ENCODE data around the gene HMMR.

HMMR gene

GRCh38 chr5:163509291-163509951 lies 49.0 kb downstream of the HMMR start:
- no peaks in the 10 kb centered on the region for H3K9me3 ChIP-seq (replicated peaks in 1 of 2; ENCODE audit: control insufficient read depth in 2 of 2, insufficient read depth in 1 of 2, low read depth in 1 of 2, low read length in 2 of 2)
- H2BK120ac ChIP-seq (ENCODE audit: low read depth, low read length), result no peak overlapping the region
- H3K4me2 ChIP-seq (ENCODE audit: insufficient read depth, low read length, poor library complexity, severe bottlenecking), result no peak overlapping the region
- H3K23ac ChIP-seq (ENCODE audit: low read depth, low read length, poor library complexity), result no peak overlapping the region
- no peak overlapping the region for H2AK5ac ChIP-seq (ENCODE audit: low read depth, low read length)
- H3K14ac ChIP-seq (ENCODE audit: low read length), result no peak overlapping the region
- peaks cover 0 to 12% of the 10 kb centered on the region in 2 donors for H3K4me1 ChIP-seq (ENCODE audit: control insufficient read depth in 2 of 2, insufficient read depth in 1 of 2, low read depth in 1 of 2, low read length in 2 of 2)
- no peak overlapping the region for H3K18ac ChIP-seq (ENCODE audit: low read length)
- no CpG with 5 or more reads among the region's 7 CpGs for WGBS, 2 donors (ENCODE audit: extremely low coverage in 2 of 2, insufficient read length in 2 of 2, insufficient replicate concordance in 1 of 2)
- peaks cover 8 to 59% of the 10 kb centered on the region in 2 donors for H3K36me3 ChIP-seq (replicated peaks in 1 of 2; ENCODE audit: control insufficient read depth in 2 of 2, insufficient read depth in 2 of 2, low read length in 2 of 2)
- H2BK5ac ChIP-seq (ENCODE audit: low read length), result no peak overlapping the region
- peaks cover 2% of the 10 kb centered on the region for H3K79me1 ChIP-seq (ENCODE audit: low read depth, low read length)
- H2AFZ ChIP-seq (ENCODE audit: low read length), result no peak overlapping the region
- no peak for DNase-seq (ENCODE audit: low spot score)
- H3K4me3 ChIP-seq (ENCODE audit: low read length in 2 of 2), result no peak overlapping the region
- H3K27me3 ChIP-seq (ENCODE audit: control insufficient read depth in 3 of 3, insufficient read depth in 3 of 3, low read depth in 1 of 3, low read length in 3 of 3), result no peaks in the 10 kb centered on the region
- no peak overlapping the region for H2BK12ac ChIP-seq (ENCODE audit: low read length)
- no peak overlapping the region for H3K27ac ChIP-seq (replicated peaks; ENCODE audit: low read length)
- H3K9ac ChIP-seq (ENCODE audit: low read depth, low read length, poor library complexity), result no peak overlapping the region
- H2BK15ac ChIP-seq (ENCODE audit: low read length), result no peak overlapping the region
- no peak overlapping the region for H3K4ac ChIP-seq (ENCODE audit: low read length)
- H4K91ac ChIP-seq (ENCODE audit: low read depth, low read length, poor library complexity), result no peak overlapping the region
- no peak overlapping the region for H4K8ac ChIP-seq (ENCODE audit: low read depth, low read length)

DNA sequence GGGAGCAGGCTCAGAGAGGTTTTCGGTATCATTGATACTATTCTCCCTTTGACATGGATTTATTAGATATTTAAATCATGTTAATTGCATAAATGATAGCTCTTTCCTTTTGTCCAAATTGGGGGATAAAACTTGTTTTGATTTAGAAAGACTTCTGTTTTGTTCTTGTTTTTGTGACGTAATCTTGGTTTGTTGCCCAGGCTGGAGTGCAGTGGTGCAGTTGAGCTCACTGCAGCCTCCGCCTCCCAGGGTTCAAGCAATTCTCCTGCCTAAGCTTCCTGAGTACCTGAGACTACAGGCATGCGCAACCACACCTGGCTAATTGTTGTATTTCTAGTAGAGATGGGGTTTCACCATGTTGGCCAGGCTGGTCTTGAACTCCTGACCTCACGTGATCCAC lies 52.1 kb downstream of the HMMR start:
- WGBS, 2 donors (ENCODE audit: extremely low coverage in 2 of 2, insufficient read length in 2 of 2, insufficient replicate concordance in 1 of 2), result no CpG with 5 or more reads among the region's 5 CpGs

GRCh38 chr5:163525096-163525495 lies 64.7 kb downstream of the HMMR start:
- Histone ChIP-seq H4K91ac (ENCODE audit: low read depth, low read length, poor library complexity) (no peak overlapping the region), H3K4me3 (ENCODE audit: low read length in 2 of 2) (no peak overlapping the region), H3K9ac (ENCODE audit: low read depth, low read length, poor library complexity) (no peak overlapping the region), H3K4ac (ENCODE audit: low read length) (no peak overlapping the region), H3K9me3 (replicated peaks in 1 of 2; ENCODE audit: control insufficient read depth in 2 of 2, insufficient read depth in 1 of 2, low read depth in 1 of 2, low read length in 2 of 2) (peaks cover 0 to 2% of the 10 kb centered on the region in 2 donors), H3K14ac (ENCODE audit: low read length) (no peak overlapping the region), H3K4me1 (ENCODE audit: control insufficient read depth in 2 of 2, insufficient read depth in 1 of 2, low read depth in 1 of 2, low read length in 2 of 2) (no peaks in the 10 kb centered on the region), H3K23ac (ENCODE audit: low read depth, low read length, poor library complexity) (no peak overlapping the region), H2AFZ (ENCODE audit: low read length) (no peak overlapping the region), H3K18ac (ENCODE audit: low read length) (no peak overlapping the region), H2BK120ac (ENCODE audit: low read depth, low read length) (no peak overlapping the region), H2BK5ac (ENCODE audit: low read length) (no peak overlapping the region), H4K8ac (ENCODE audit: low read depth, low read length) (no peak overlapping the region), H2BK12ac (ENCODE audit: low read length) (no peak overlapping the region), H3K4me2 (ENCODE audit: insufficient read depth, low read length, poor library complexity, severe bottlenecking) (no peak overlapping the region), H2AK5ac (ENCODE audit: low read depth, low read length) (no peak overlapping the region), H2BK15ac (ENCODE audit: low read length) (no peak overlapping the region), H3K27me3 (ENCODE audit: control insufficient read depth in 3 of 3, insufficient read depth in 3 of 3, low read depth in 1 of 3, low read length in 3 of 3) (no peaks in the 10 kb centered on the region), H3K79me1 (ENCODE audit: low read depth, low read length) (no peaks in the 10 kb centered on the region), H3K36me3 (replicated peaks in 1 of 2; ENCODE audit: control insufficient read depth in 2 of 2, insufficient read depth in 2 of 2, low read length in 2 of 2) (peaks cover 0 to 20% of the 10 kb centered on the region in 2 donors), H3K27ac (replicated peaks; ENCODE audit: low read length) (no peak overlapping the region)
- WGBS, 2 donors (ENCODE audit: extremely low coverage in 2 of 2, insufficient read length in 2 of 2, insufficient replicate concordance in 1 of 2), result no CpG with 5 or more reads among the region's 1 CpG
- no peak for DNase-seq (ENCODE audit: low spot score)

More for the DNA sequence above, 52.1 kb downstream of the HMMR start:
- Histone ChIP-seq H3K23ac (ENCODE audit: low read depth, low read length, poor library complexity) (peak overlapping the region; percentile 18), H4K8ac (ENCODE audit: low read depth, low read length) (no peak overlapping the region), H3K4ac (ENCODE audit: low read length) (no peak overlapping the region), H3K4me3 (ENCODE audit: low read length in 2 of 2) (no peak overlapping the region), H3K4me2 (ENCODE audit: insufficient read depth, low read length, poor library complexity, severe bottlenecking) (no peak overlapping the region), H2AK5ac (ENCODE audit: low read depth, low read length) (no peak overlapping the region), H2BK12ac (ENCODE audit: low read length) (no peak overlapping the region), H2BK5ac (ENCODE audit: low read length) (no peak overlapping the region), H3K9ac (ENCODE audit: low read depth, low read length, poor library complexity) (no peak overlapping the region), H2BK120ac (ENCODE audit: low read depth, low read length) (no peak overlapping the region), H2BK15ac (ENCODE audit: low read length) (no peak overlapping the region), H3K36me3 (replicated peaks in 1 of 2; ENCODE audit: control insufficient read depth in 2 of 2, insufficient read depth in 2 of 2, low read length in 2 of 2) (peaks cover 20 to 90% of the 10 kb centered on the region in 2 donors), H2AFZ (ENCODE audit: low read length) (no peak overlapping the region), H3K27ac (replicated peaks; ENCODE audit: low read length) (no peak overlapping the region), H3K14ac (ENCODE audit: low read length) (no peak overlapping the region), H3K9me3 (replicated peaks in 1 of 2; ENCODE audit: control insufficient read depth in 2 of 2, insufficient read depth in 1 of 2, low read depth in 1 of 2, low read length in 2 of 2) (no peaks in the 10 kb centered on the region), H4K91ac (ENCODE audit: low read depth, low read length, poor library complexity) (no peak overlapping the region), H3K18ac (ENCODE audit: low read length) (no peak overlapping the region), H3K4me1 (ENCODE audit: control insufficient read depth in 2 of 2, insufficient read depth in 1 of 2, low read depth in 1 of 2, low read length in 2 of 2) (no peaks in the 10 kb centered on the region), H3K79me1 (ENCODE audit: low read depth, low read length) (peaks cover 2% of the 10 kb centered on the region), H3K27me3 (ENCODE audit: control insufficient read depth in 3 of 3, insufficient read depth in 3 of 3, low read depth in 1 of 3, low read length in 3 of 3) (no peaks in the 10 kb centered on the region)
- no peak for DNase-seq (ENCODE audit: low spot score)

GRCh38 chr5:163529698-163530097 lies 69.3 kb downstream of the HMMR start:
- Histone ChIP-seq H3K4me1 (ENCODE audit: control insufficient read depth in 2 of 2, insufficient read depth in 1 of 2, low read depth in 1 of 2, low read length in 2 of 2) (peaks cover 0 to 4% of the 10 kb centered on the region in 2 donors), H3K79me1 (ENCODE audit: low read depth, low read length) (no peaks in the 10 kb centered on the region)
- no CpG with 5 or more reads among the region's 5 CpGs for WGBS, 2 donors (ENCODE audit: extremely low coverage in 2 of 2, insufficient read length in 2 of 2, insufficient replicate concordance in 1 of 2)

More at GRCh38 chr5:163529698-163530097, 69.3 kb downstream of the HMMR start:
- Histone ChIP-seq H3K9ac (ENCODE audit: low read depth, low read length, poor library complexity) (no peak overlapping the region), H2AFZ (ENCODE audit: low read length) (no peak overlapping the region), H3K4me2 (ENCODE audit: insufficient read depth, low read length, poor library complexity, severe bottlenecking) (no peak overlapping the region), H3K36me3 (replicated peaks in 1 of 2; ENCODE audit: control insufficient read depth in 2 of 2, insufficient read depth in 2 of 2, low read length in 2 of 2) (no peaks in the 10 kb centered on the region), H3K27ac (replicated peaks; ENCODE audit: low read length) (no peak overlapping the region), H3K23ac (ENCODE audit: low read depth, low read length, poor library complexity) (no peak overlapping the region), H3K14ac (ENCODE audit: low read length) (no peak overlapping the region), H2BK15ac (ENCODE audit: low read length) (no peak overlapping the region), H2BK5ac (ENCODE audit: low read length) (no peak overlapping the region), H3K9me3 (replicated peaks in 1 of 2; ENCODE audit: control insufficient read depth in 2 of 2, insufficient read depth in 1 of 2, low read depth in 1 of 2, low read length in 2 of 2) (peaks cover 0 to 2% of the 10 kb centered on the region in 2 donors), H2AK5ac (ENCODE audit: low read depth, low read length) (no peak overlapping the region), H2BK12ac (ENCODE audit: low read length) (no peak overlapping the region), H2BK120ac (ENCODE audit: low read depth, low read length) (no peak overlapping the region), H3K4ac (ENCODE audit: low read length) (no peak overlapping the region), H3K4me3 (ENCODE audit: low read length in 2 of 2) (no peak overlapping the region), H4K91ac (ENCODE audit: low read depth, low read length, poor library complexity) (no peak overlapping the region), H3K27me3 (ENCODE audit: control insufficient read depth in 3 of 3, insufficient read depth in 3 of 3, low read depth in 1 of 3, low read length in 3 of 3) (no peaks in the 10 kb centered on the region), H4K8ac (ENCODE audit: low read depth, low read length) (no peak overlapping the region), H3K18ac (ENCODE audit: low read length) (no peak overlapping the region)
- DNase-seq (ENCODE audit: low spot score), result no peak
